Thoracic aorta (tissue), 2 donors: ENCODE measurements around the gene ARHGAP24. TPM values are rescaled to one million over a fixed set of nuclear protein-coding genes. Genes with fewer than 3 reads are reported as not detected.

Source experiments
- ATAC-seq: fragments of 150-250 bp; one replicate; pipeline ENCODE4 v1.8.0; 2017; ENCODE audit warnings: low read depth; ENCODE audit not compliant: insufficient number of reproducible peaks, low FRiP score
- DNase-seq: peaks from one replicate; pipeline ENCODE4 v3.0.0-alpha.2; 2020; ENCODE audit warnings: low spot score
- H3K27ac ChIP-seq, 2 donors: fragments of 200-600 bp; sonication (generic); 1 replicate in 1 of 2; 2 replicates in 1 of 2; pipeline ENCODE4 v1.5.1; 2016; ENCODE audit warnings: mild to moderate bottlenecking in 2 of 2, moderate library complexity in 2 of 2
- H3K27me3 ChIP-seq: fragments of 200-600 bp; sonication (generic); replicated peaks from 2 replicates; pipeline ENCODE4 v1.6.0; 2016; ENCODE audit warnings: mild to moderate bottlenecking; ENCODE audit not compliant: insufficient read depth
- H3K36me3 ChIP-seq: fragments of 200-600 bp; sonication (generic); one replicate; pipeline ENCODE4 v1.5.1; 2016
- H3K4me1 ChIP-seq, 2 donors: fragments of 200-600 bp; sonication (generic); 1 replicate in 1 of 2; 2 replicates in 1 of 2; pipeline versions ENCODE4 v1.5.1 to v1.6.0; 2016; ENCODE audit warnings: low read depth in 2 of 2, mild to moderate bottlenecking in 1 of 2; ENCODE audit not compliant: control insufficient read depth in 1 of 2
- H3K4me3 ChIP-seq: fragments of 200-600 bp; sonication (generic); 2 replicates; pipeline ENCODE4 v1.5.1; 2016; ENCODE audit warnings: mild to moderate bottlenecking
- H3K9me3 ChIP-seq: fragments of 200-600 bp; sonication (generic); 2 replicates; pipeline ENCODE4 v1.5.1; 2016
- CTCF ChIP-seq: fragments of 200-600 bp; sonication (generic); IDR thresholded peaks from one replicate; pipeline ENCODE4 v1.5.1; 2019; ENCODE audit warnings: antibody characterized with exemption
- total RNA-seq, 2 donors: library from RNA; depleted of rRNA; stranded (reverse); fragments of >200 nt; gene quantifications; one replicate each; pipeline versions ENCODE4 v1.1.0 to v1.2.3, GENCODE V29; 2016

ARHGAP24 gene
- total RNA-seq, 2 donors from 2014 or later: 30.1 to 43.6 TPM

GRCh38 chr4:85748654-85749053, 273.7 kb downstream of the ARHGAP24 start:
- no peak for TF ChIP-seq CTCF
- H3K9me3 ChIP-seq: no peaks in the 10 kb centered on the region
- no peak for DNase-seq
- H3K4me1 ChIP-seq: peaks cover 4 to 9% of the 10 kb centered on the region in 2 donors
- no peaks in the 10 kb centered on the region for H3K36me3 ChIP-seq
- H3K27ac ChIP-seq: no peak overlapping the region
- H3K27me3 ChIP-seq: no peaks in the 10 kb centered on the region
- no peak for ATAC-seq
- H3K4me3 ChIP-seq: no peak overlapping the region

GRCh38 chr4:85751866-85752265, 276.9 kb downstream of the ARHGAP24 start:
- H3K9me3 ChIP-seq: no peaks in the 10 kb centered on the region
- no peak for TF ChIP-seq CTCF
- DNase-seq (no peak), ATAC-seq (no peak)
- H3K4me1 ChIP-seq: peaks cover 0 to 7% of the 10 kb centered on the region in 2 donors
- no peaks in the 10 kb centered on the region for H3K27me3 ChIP-seq
- H3K36me3 ChIP-seq: no peaks in the 10 kb centered on the region
- H3K27ac ChIP-seq: no peak overlapping the region
- no peak overlapping the region for H3K4me3 ChIP-seq

- no peaks in the 10 kb centered on the region for H3K9me3 ChIP-seq
- no peak for ATAC-seq
- H3K36me3 ChIP-seq: no peaks in the 10 kb centered on the region
- no peak for TF ChIP-seq CTCF
- H3K4me3 ChIP-seq: no peak overlapping the region
- DNase-seq: no peak
- H3K27ac ChIP-seq: no peak overlapping the region
- no peaks in the 10 kb centered on the region for H3K27me3 ChIP-seq
- no peaks in the 10 kb centered on the region for H3K4me1 ChIP-seq
Measured at GRCh38 chr4:85755285-85755684, 280.3 kb downstream of the ARHGAP24 start.

- H3K27me3 ChIP-seq: no peaks in the 10 kb centered on the region
- no peak for TF ChIP-seq CTCF
- H3K36me3 ChIP-seq: no peaks in the 10 kb centered on the region
- DNase-seq (no peak), ATAC-seq (no peak)
- H3K9me3 ChIP-seq: no peaks in the 10 kb centered on the region
- no peak overlapping the region for H3K27ac ChIP-seq
- H3K4me3 ChIP-seq: no peak overlapping the region
- H3K4me1 ChIP-seq: peaks cover 5 to 8% of the 10 kb centered on the region in 2 donors
Measured at GRCh38 chr4:85756938-85757337, 282.0 kb downstream of the ARHGAP24 start.

- ATAC-seq (no peak), DNase-seq (no peak)
- H3K4me3 ChIP-seq: no peak overlapping the region
- no peaks in the 10 kb centered on the region for H3K36me3 ChIP-seq
- no peak overlapping the region for H3K27ac ChIP-seq
- no peaks in the 10 kb centered on the region for H3K27me3 ChIP-seq
- peaks cover 12 to 19% of the 10 kb centered on the region in 2 donors for H3K4me1 ChIP-seq
- no peaks in the 10 kb centered on the region for H3K9me3 ChIP-seq
- TF ChIP-seq CTCF: no peak
Measured at GRCh38 chr4:85759388-85759787, 284.4 kb downstream of the ARHGAP24 start.
